ENCODE results near the gene CSPG5.

- no peak for TF ChIP-seq CTCF (IDR thresholded peaks at IDR 0.05)
- no peak for TF ChIP-seq POLR2A (IDR thresholded peaks at IDR 0.05)
Measured at GRCh38 chr3:47553407-47553806, 25.3 kb downstream of the CSPG5 start.

Data from uterus (tissue), 2 donors.